Measurements from ENCODE around the gene KCTD10. TPM values are rescaled to one million over a fixed set of nuclear protein-coding genes. Genes with fewer than 3 reads are reported as not detected.

KCTD10 gene
- total RNA-seq, 1 experiment from 2014 or later: 71.3 TPM

DNA sequence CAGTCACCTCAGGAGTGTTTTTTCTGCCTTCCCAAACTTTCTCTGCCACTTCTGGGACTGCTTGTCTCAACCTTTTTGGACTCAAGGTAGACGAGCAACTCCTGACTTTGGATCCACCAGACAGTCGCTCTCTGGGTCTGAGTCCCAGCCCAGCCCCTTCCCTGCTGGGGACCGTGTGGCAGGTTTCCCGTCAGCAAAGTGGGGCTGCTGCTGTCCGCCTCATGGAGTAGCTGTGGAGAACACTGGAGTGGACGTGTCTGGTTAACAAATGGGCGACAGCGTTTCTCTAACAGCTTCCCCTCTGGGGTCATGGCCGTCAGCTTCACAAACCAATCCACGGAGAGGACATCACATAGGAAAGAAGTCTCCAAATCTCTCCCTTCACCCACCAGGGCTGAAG is 54.8 kb downstream of the KCTD10 start:
- no peak overlapping the region for H3K9ac ChIP-seq (ENCODE audit: extremely low read depth, insufficient read length, low read length)

More for the DNA sequence above, 54.8 kb downstream of the KCTD10 start:
- TF ChIP-seq, protein P1, sequence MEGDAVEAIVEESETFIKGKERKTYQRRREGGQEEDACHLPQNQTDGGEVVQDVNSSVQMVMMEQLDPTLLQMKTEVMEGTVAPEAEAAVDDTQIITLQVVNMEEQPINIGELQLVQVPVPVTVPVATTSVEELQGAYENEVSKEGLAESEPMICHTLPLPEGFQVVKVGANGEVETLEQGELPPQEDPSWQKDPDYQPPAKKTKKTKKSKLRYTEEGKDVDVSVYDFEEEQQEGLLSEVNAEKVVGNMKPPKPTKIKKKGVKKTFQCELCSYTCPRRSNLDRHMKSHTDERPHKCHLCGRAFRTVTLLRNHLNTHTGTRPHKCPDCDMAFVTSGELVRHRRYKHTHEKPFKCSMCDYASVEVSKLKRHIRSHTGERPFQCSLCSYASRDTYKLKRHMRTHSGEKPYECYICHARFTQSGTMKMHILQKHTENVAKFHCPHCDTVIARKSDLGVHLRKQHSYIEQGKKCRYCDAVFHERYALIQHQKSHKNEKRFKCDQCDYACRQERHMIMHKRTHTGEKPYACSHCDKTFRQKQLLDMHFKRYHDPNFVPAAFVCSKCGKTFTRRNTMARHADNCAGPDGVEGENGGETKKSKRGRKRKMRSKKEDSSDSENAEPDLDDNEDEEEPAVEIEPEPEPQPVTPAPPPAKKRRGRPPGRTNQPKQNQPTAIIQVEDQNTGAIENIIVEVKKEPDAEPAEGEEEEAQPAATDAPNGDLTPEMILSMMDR (conservative IDR thresholded peaks at IDR 0.05): no peak
- Histone ChIP-seq H2BK20ac (ENCODE audit: low read depth, low read length, poor library complexity, severe bottlenecking) (no peak overlapping the region), H3K23me2 (ENCODE audit: insufficient read length, low read depth, low read length, poor library complexity, severe bottlenecking) (no peaks in the 10 kb centered on the region), H3K27ac (ENCODE audit: insufficient read length, low read depth, low read length) (no peak overlapping the region), H2BK15ac (ENCODE audit: low read depth, low read length) (no peak overlapping the region), H4K91ac (ENCODE audit: insufficient read length, low read depth, low read length) (no peak overlapping the region), H3K4me1 (ENCODE audit: insufficient read depth, low read length) (no peaks in the 10 kb centered on the region), H2AFZ (ENCODE audit: low read length) (no peak overlapping the region), H2BK5ac (ENCODE audit: insufficient read length, low read length) (no peak overlapping the region), H3K9me3 (ENCODE audit: control insufficient read depth, low read depth, low read length) (no peaks in the 10 kb centered on the region), H3K23ac (ENCODE audit: insufficient read length, low read depth, low read length) (no peak overlapping the region), H3K79me1 (ENCODE audit: insufficient read depth, low read depth, low read length, poor library complexity, severe bottlenecking) (no peaks in the 10 kb centered on the region), H2AK5ac (ENCODE audit: insufficient read length, low read length) (no peak overlapping the region), H2BK120ac (ENCODE audit: low read depth, low read length, poor library complexity, severe bottlenecking) (no peak overlapping the region), H3K18ac (ENCODE audit: insufficient read length, low read depth, low read length) (no peak overlapping the region), H3K56ac (ENCODE audit: insufficient read length, low read depth, low read length) (no peak overlapping the region), H4K5ac (ENCODE audit: insufficient read length, low read depth, low read length) (no peak overlapping the region), H3K4me2 (ENCODE audit: insufficient read depth, insufficient read length, low read length) (no peak overlapping the region), H3K27me3 (ENCODE audit: insufficient read depth, low read length) (no peaks in the 10 kb centered on the region), H3K4ac (ENCODE audit: low read depth, low read length) (no peak overlapping the region), H4K20me1 (ENCODE audit: control insufficient read depth, insufficient read depth, insufficient read length) (no peaks in the 10 kb centered on the region), H3K14ac (ENCODE audit: insufficient read depth, low read length) (no peak overlapping the region), H2BK12ac (ENCODE audit: insufficient read length, low read depth, low read length) (no peak overlapping the region), H4K8ac (replicated peaks; ENCODE audit: insufficient read length, low read depth, low read length) (no peak overlapping the region), H3T11ph (ENCODE audit: low read length) (no peak overlapping the region), H3K79me2 (ENCODE audit: insufficient read depth, low read length) (no peaks in the 10 kb centered on the region)
- Mint-ChIP-seq H3K36me3 (ENCODE audit: insufficient read depth in 1 of 3, low read depth in 3 of 3) (no peaks in the 10 kb centered on the region), H3K4me3 (no peak overlapping the region), H3K27ac (no peak overlapping the region), H3K9me3 (peaks cover 0 to 2% of the 10 kb centered on the region in 2 experiments; a peak in 2 of 5 replicates), H3K4me1 (no peaks in the 10 kb centered on the region), H3K27me3 (ENCODE audit: low read depth) (peaks cover under 1% of the 10 kb centered on the region; the same call in 1 of the 2 replicates)
- DNase-seq: no peak
- no CpG with 5 or more reads among the region's 10 CpGs for WGBS (ENCODE audit: extremely low coverage, insufficient read length, low lambda C conversion rate)
